Measurements from ENCODE around the gene HELZ.
"Not testable (repeated sequence)": the region's sequence is repeated elsewhere in the genome, so short reads cannot be mapped to it uniquely, and the experiment has no call there.

Gene HELZ

DNA sequence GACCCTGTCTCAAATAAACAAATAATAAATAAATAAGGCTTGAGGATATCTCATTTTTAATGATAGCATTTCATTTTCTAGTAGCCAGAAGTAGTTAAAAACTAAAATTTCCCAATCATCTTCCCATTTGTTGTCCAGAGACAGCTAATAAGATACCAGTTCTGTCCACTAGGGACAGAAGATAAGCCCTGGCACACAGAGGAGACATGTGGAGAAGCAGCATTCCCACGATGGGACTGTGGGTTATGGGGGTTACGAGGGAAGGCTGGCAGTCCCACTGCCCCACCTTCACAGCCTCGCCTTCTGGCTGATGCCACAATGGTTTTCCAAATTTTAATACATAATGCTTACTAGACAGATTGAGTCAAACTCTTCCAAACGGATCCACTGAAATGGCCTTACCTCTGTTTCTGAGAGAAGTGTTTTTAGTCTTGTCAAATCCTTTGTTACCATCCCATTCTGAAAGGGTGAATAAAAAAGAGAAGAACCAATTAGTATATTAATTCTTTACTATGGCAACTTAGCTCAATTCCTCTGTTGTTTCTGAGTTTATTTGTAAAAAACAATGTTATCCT lies 44.2 kb downstream of the HELZ start:
- H3K27me3 Mint-ChIP-seq (ENCODE audit: low read depth), result no peaks in the 10 kb centered on the region
- no peaks in the 10 kb centered on the region for H3K4me1 Mint-ChIP-seq
- TF ChIP-seq, protein P1, sequence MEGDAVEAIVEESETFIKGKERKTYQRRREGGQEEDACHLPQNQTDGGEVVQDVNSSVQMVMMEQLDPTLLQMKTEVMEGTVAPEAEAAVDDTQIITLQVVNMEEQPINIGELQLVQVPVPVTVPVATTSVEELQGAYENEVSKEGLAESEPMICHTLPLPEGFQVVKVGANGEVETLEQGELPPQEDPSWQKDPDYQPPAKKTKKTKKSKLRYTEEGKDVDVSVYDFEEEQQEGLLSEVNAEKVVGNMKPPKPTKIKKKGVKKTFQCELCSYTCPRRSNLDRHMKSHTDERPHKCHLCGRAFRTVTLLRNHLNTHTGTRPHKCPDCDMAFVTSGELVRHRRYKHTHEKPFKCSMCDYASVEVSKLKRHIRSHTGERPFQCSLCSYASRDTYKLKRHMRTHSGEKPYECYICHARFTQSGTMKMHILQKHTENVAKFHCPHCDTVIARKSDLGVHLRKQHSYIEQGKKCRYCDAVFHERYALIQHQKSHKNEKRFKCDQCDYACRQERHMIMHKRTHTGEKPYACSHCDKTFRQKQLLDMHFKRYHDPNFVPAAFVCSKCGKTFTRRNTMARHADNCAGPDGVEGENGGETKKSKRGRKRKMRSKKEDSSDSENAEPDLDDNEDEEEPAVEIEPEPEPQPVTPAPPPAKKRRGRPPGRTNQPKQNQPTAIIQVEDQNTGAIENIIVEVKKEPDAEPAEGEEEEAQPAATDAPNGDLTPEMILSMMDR (IDR thresholded peaks at IDR 0.05; ENCODE audit: unreplicated experiment in 3 of 3), result peak; percentile 32 to 47 (median 41)
- no peaks in the 10 kb centered on the region for H3K9me3 Mint-ChIP-seq
- peaks cover 47% of the 10 kb centered on the region for H3K36me3 Mint-ChIP-seq (ENCODE audit: low read depth)
- H3K27ac Mint-ChIP-seq, result no peak overlapping the region
- H3K4me3 Mint-ChIP-seq, result no peak overlapping the region

DNA sequence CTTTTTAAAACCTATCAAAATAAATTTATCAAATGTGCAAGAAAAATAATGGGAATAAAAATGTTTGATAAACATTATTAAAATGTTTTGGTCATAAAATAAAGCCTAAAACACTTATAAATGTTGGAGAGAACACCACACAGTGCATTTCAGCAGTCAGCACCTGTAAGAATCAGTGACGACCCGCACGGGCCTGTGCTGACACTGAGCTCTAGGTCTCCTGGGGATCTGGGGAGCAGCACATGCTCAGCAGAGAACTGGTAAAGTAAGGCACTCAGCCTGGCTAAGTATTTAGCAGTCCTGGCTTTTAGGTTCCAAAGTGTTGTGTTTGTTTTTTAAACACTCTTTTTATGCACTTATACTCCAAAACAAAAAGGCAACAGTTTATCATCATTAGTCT lies 46.9 kb downstream of the HELZ start:
- no peak overlapping the region for H3K4me3 Mint-ChIP-seq
- H3K27me3 Mint-ChIP-seq (ENCODE audit: low read depth), result no peaks in the 10 kb centered on the region
- no peaks in the 10 kb centered on the region for H3K9me3 Mint-ChIP-seq
- H3K4me1 Mint-ChIP-seq, result peaks cover 8% of the 10 kb centered on the region
- H3K27ac Mint-ChIP-seq, result no peak overlapping the region
- H3K36me3 Mint-ChIP-seq (ENCODE audit: low read depth), result peaks cover 50% of the 10 kb centered on the region
- TF ChIP-seq, protein P1 (IDR thresholded peaks at IDR 0.05; ENCODE audit: unreplicated experiment in 3 of 3), result no peak

DNA sequence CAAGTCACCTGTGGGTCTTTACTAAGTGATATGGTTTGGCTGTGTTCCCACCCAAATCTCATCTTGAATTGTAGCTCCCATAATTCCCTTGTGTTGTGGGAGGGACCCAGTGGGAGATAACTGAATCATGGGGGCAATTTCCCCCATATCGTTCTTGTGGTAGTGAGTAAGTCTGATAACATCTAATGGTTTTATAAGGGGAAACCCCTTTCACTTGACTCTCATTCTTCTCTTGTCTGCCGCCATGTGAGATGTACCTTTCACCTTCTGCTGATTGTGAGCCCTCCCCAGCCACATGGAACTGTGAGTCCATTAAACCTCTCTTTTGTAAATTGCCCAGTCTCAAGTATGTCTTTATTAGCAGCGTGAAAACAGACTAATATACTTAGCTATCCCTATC lies 48.0 kb downstream of the HELZ start:
- not testable (repeated sequence) for H3K4me3 Mint-ChIP-seq; H3K9me3 Mint-ChIP-seq; H3K27me3 Mint-ChIP-seq (ENCODE audit: low read depth); H3K27ac Mint-ChIP-seq; H3K4me1 Mint-ChIP-seq
- H3K36me3 Mint-ChIP-seq (ENCODE audit: low read depth), result peaks cover 46% of the 10 kb centered on the region

DNA sequence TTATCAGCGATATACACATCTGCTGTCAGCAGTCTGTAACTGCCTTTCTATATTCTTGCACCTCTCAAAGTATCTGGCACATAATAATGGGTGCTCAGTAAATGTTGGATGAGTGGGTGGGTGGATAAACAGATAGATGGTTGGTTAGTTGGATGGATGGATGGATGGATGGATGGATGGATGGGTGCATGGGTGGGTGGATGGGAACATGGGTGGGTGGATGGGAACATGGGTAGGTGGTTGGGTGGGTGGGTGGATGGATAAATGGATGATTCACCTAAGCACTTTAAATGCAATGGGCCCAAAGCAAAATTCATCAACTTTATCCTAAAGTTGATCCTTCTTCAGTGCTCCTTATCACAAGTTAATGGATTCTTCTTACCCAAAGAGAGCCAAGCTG lies 48.6 kb downstream of the HELZ start:
- no peak overlapping the region for H3K4me3 Mint-ChIP-seq
- H3K27me3 Mint-ChIP-seq (ENCODE audit: low read depth), result no peaks in the 10 kb centered on the region
- peaks cover 8% of the 10 kb centered on the region for H3K4me1 Mint-ChIP-seq
- H3K9me3 Mint-ChIP-seq, result no peaks in the 10 kb centered on the region
- no peak overlapping the region for H3K27ac Mint-ChIP-seq
- peaks cover 42% of the 10 kb centered on the region for H3K36me3 Mint-ChIP-seq (ENCODE audit: low read depth)
- TF ChIP-seq, protein P1 (IDR thresholded peaks at IDR 0.05; ENCODE audit: unreplicated experiment in 3 of 3), result no peak

DNA sequence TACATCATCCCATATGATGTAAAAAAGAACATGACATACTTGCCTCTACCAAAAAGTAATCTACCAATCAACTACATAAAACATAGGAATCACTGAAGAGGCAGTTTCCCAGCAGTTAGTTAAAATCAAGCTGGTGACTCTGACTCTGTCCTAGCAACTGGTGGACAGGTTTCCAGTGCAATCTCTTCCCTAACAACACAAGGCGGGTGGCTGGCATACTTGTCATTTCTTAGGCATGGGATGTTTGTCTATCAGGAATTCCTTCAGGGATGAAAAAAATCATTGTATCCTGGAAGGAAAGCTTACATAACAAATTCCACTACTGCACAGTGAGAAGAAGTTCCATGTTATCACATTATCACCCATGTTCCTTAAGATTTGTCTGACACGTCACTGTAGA lies 50.9 kb downstream of the HELZ start:
- Mint-ChIP-seq H3K4me3 (no peak overlapping the region), H3K9me3 (no peaks in the 10 kb centered on the region), H3K4me1 (peaks cover 8% of the 10 kb centered on the region), H3K27me3 (ENCODE audit: low read depth) (no peaks in the 10 kb centered on the region), H3K27ac (peak overlapping the region; percentile 47 to 91 (median 52)), H3K36me3 (ENCODE audit: low read depth) (peaks cover 35% of the 10 kb centered on the region)
- TF ChIP-seq, protein P1 (IDR thresholded peaks at IDR 0.05; ENCODE audit: unreplicated experiment in 3 of 3), result no peak

DNA sequence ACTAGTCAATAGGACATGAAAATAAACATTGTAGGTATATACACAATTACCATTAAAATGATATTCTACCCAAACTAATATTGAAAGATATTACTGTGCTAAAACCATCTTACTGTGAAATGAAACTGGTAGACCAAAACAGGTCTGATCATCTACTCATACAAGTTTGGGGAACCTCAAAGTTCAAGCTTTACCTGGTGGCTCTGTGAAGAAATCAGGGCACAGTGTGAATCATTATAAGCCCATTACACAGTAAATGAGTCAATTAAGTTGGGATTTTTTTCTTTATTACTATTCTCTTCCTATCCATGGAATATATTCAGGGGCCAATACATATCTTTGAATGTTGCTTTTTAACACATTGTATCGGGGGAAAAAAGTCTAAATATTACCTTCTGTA lies 57.1 kb downstream of the HELZ start:
- H3K27ac Mint-ChIP-seq, result no peak overlapping the region
- H3K36me3 Mint-ChIP-seq (ENCODE audit: low read depth), result peaks cover 32% of the 10 kb centered on the region
- TF ChIP-seq, protein P1 (IDR thresholded peaks at IDR 0.05; ENCODE audit: unreplicated experiment in 3 of 3), result no peak
- no peak overlapping the region for H3K4me3 Mint-ChIP-seq
- no peaks in the 10 kb centered on the region for H3K9me3 Mint-ChIP-seq
- H3K27me3 Mint-ChIP-seq (ENCODE audit: low read depth), result no peaks in the 10 kb centered on the region
- H3K4me1 Mint-ChIP-seq, result no peaks in the 10 kb centered on the region

All from nephron (organoid).